Smooth muscle cell (in vitro differentiated cells): Measurements from ENCODE around the gene NTN5. TPM values are rescaled to one million over a fixed set of nuclear protein-coding genes. Genes with fewer than 3 reads are reported as not detected.

ENCODE experiments used
- DNase-seq: peaks from one replicate; lab custom pipeline; 2025; ENCODE audit not compliant: unreplicated experiment; lab: John Stamatoyannopoulos, UW
- H2AFZ ChIP-seq: fragments of 200-600 bp; sonication (generic); 2 replicates; pipeline ENCODE4 v1.6.0; 2016; ENCODE audit warnings: antibody characterized with exemption, low read depth, mild to moderate bottlenecking
- H3F3A ChIP-seq: fragments of 200-600 bp; sonication (generic); 2 replicates; pipeline ENCODE4 v1.6.0; 2017; ENCODE audit warnings: antibody characterized with exemption, low read depth
- H3K27ac ChIP-seq: fragments of 200-600 bp; sonication (generic); 2 replicates; pipeline ENCODE4 v1.5.1; 2016; ENCODE audit warnings: low read depth, mild to moderate bottlenecking
- H3K27me3 ChIP-seq: fragments of 200-600 bp; sonication (generic); 2 replicates; pipeline ENCODE4 v1.6.1; 2016; ENCODE audit warnings: low read depth, mild to moderate bottlenecking
- H3K36me3 ChIP-seq: fragments of 200-600 bp; sonication (generic); 2 replicates; pipeline ENCODE4 v1.5.1; 2016; ENCODE audit warnings: low read depth
- H3K4me1 ChIP-seq: fragments of 200-600 bp; sonication (generic); 2 replicates; pipeline ENCODE4 v1.5.1; 2016; ENCODE audit warnings: low read depth
- H3K4me2 ChIP-seq: fragments of 200-600 bp; sonication (generic); 2 replicates; pipeline ENCODE4 v1.6.0; 2016; ENCODE audit warnings: mild to moderate bottlenecking
- H3K4me3 ChIP-seq: fragments of 200-600 bp; sonication (generic); 2 replicates; pipeline ENCODE4 v1.5.1; 2016; ENCODE audit warnings: mild to moderate bottlenecking
- H3K79me2 ChIP-seq: fragments of 200-600 bp; sonication (generic); 2 replicates; pipeline ENCODE4 v1.6.0; 2016; ENCODE audit warnings: low read depth, mild to moderate bottlenecking
- H3K9ac ChIP-seq: fragments of 200-600 bp; sonication (generic); 2 replicates; pipeline ENCODE4 v1.6.0; 2016; ENCODE audit warnings: low read depth
- H3K9me3 ChIP-seq: fragments of 200-600 bp; sonication (generic); replicated peaks from 2 replicates; pipeline ENCODE4 v1.5.1; 2016; ENCODE audit warnings: low read depth
- H4K20me1 ChIP-seq: fragments of 200-600 bp; sonication (generic); 2 replicates; pipeline ENCODE4 v1.6.0; 2016; ENCODE audit warnings: low read depth
- WGBS: methylation state at CpG from one replicate; pipeline ENCODE4 v1.1.7; 2016; ENCODE audit warnings: low lambda C conversion rate; 5-methylcytosine and 5-hydroxymethylcytosine counted together
- polyA plus RNA-seq: library from polyadenylated mRNA; unstranded; fragments of >200 nt; fragmentation: Nextera tagmentation; extraction: Ambion mirVana; gene quantifications from 2 replicates; pipeline ENCODE4 v1.2.1, GENCODE V29; 2016
- total RNA-seq: library from RNA; depleted of rRNA; stranded (reverse); fragments of >200 nt; gene quantifications from 2 replicates; pipeline ENCODE4 v1.2.3, GENCODE V29; 2014
- TF ChIP-seq, protein P1 (sequence below): fragments of 200-600 bp; sonication (generic); IDR thresholded peaks from 2 replicates; pipeline ENCODE4 v1.5.1; 2017; ENCODE audit warnings: borderline replicate concordance, mild to moderate bottlenecking, antibody characterized with exemption; ENCODE audit not compliant: insufficient read depth, poor library complexity, severe bottlenecking

Gene NTN5
- total and polyA plus RNA-seq, 2 experiments from 2014 or later: 0.22 TPM; not detected in 1

DNA sequence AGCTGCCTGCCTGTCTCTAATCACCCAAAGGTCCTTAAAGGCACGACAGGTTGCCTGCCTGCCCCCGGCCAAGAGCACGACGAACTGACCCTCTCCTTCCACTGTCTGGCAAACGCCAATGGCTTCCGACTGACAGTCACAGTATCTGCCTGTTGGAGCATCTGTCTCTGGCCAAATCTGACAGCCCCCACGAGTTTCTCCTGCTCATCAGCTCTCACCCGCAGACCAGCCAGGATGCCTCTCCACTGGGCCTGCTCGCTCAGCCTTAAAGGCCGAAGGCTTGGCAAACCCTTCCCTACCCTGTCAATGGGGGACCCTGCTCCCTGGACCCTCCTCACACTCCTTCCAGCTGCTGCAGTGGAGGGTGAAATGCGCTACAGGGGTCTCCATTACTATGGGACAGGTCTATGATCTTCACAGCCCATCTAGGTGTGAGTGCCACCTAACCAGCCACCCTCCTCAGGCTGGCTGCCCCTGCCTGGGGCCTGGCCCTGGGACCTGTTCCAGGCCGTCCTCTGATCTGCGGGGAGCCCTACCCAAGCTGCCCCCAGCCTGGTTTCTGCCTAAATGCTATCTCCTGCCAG is 58.9 kb downstream of the NTN5 start:
- H3K27ac ChIP-seq: no peak overlapping the region
- DNase-seq: no peak
- TF ChIP-seq, protein P1, sequence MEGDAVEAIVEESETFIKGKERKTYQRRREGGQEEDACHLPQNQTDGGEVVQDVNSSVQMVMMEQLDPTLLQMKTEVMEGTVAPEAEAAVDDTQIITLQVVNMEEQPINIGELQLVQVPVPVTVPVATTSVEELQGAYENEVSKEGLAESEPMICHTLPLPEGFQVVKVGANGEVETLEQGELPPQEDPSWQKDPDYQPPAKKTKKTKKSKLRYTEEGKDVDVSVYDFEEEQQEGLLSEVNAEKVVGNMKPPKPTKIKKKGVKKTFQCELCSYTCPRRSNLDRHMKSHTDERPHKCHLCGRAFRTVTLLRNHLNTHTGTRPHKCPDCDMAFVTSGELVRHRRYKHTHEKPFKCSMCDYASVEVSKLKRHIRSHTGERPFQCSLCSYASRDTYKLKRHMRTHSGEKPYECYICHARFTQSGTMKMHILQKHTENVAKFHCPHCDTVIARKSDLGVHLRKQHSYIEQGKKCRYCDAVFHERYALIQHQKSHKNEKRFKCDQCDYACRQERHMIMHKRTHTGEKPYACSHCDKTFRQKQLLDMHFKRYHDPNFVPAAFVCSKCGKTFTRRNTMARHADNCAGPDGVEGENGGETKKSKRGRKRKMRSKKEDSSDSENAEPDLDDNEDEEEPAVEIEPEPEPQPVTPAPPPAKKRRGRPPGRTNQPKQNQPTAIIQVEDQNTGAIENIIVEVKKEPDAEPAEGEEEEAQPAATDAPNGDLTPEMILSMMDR: no peak
- H3K79me2 ChIP-seq: peaks cover 27% of the 10 kb centered on the region
- H3K9me3 ChIP-seq: no peaks in the 10 kb centered on the region
- H3K4me3 ChIP-seq: no peak overlapping the region
- no peak overlapping the region for H3K9ac ChIP-seq
- WGBS: 86% methylated on average over 13 of the region's 13 CpGs
- H2AFZ ChIP-seq: no peak overlapping the region
- peaks cover 41% of the 10 kb centered on the region for H4K20me1 ChIP-seq
- H3K27me3 ChIP-seq: no peaks in the 10 kb centered on the region
- H3K36me3 ChIP-seq: peaks cover 3% of the 10 kb centered on the region
- no peak overlapping the region for H3K4me2 ChIP-seq
- H3F3A ChIP-seq: peaks cover 21% of the 10 kb centered on the region
- peaks cover 21% of the 10 kb centered on the region for H3K4me1 ChIP-seq

GRCh38 chr19:48613024-48613851 is 59.6 kb downstream of the NTN5 start:
- no peak overlapping the region for H3K4me3 ChIP-seq
- TF ChIP-seq, protein P1: no peak
- peaks cover 3% of the 10 kb centered on the region for H3K36me3 ChIP-seq
- no peak overlapping the region for H3K9ac ChIP-seq
- H3K27me3 ChIP-seq: no peaks in the 10 kb centered on the region
- no peak overlapping the region for H2AFZ ChIP-seq
- no peak overlapping the region for H3K27ac ChIP-seq
- H3F3A ChIP-seq: peaks cover 21% of the 10 kb centered on the region
- no peak overlapping the region for H3K4me2 ChIP-seq
- no peak for DNase-seq
- peaks cover 21% of the 10 kb centered on the region for H3K4me1 ChIP-seq
- peaks cover 36% of the 10 kb centered on the region for H4K20me1 ChIP-seq
- H3K9me3 ChIP-seq: no peaks in the 10 kb centered on the region
- H3K79me2 ChIP-seq: peaks cover 20% of the 10 kb centered on the region
- 96% methylated on average over 38 of the region's 39 CpGs for WGBS

DNA sequence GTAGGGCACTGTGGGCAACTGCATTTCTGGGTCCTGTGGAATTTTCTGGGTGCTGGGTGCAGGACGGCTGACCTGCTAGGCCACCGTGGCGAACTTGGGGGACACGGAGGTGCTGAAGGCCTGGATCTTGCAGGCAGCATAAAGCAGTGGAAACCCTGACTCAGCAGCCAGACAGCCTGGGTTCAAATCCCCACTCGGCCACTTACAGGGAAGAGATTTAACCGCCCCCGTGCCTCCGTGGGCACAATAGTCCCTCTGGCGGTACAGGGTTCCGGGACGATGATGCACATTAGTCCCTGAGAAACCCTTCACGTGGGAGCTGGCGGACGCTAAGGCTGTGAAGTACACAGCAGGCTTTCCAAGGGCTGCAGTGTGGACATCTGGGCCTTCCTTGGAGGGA is 60.9 kb downstream of the NTN5 start:
- Histone ChIP-seq H3F3A (peaks cover 14% of the 10 kb centered on the region), H3K9ac (no peak overlapping the region), H2AFZ (no peak overlapping the region), H3K36me3 (peaks cover 3% of the 10 kb centered on the region), H3K4me1 (peaks cover 10% of the 10 kb centered on the region), H3K27ac (no peak overlapping the region), H3K4me3 (no peak overlapping the region), H3K9me3 (no peaks in the 10 kb centered on the region), H3K79me2 (peaks cover 7% of the 10 kb centered on the region), H4K20me1 (peaks cover 23% of the 10 kb centered on the region), H3K27me3 (no peaks in the 10 kb centered on the region), H3K4me2 (no peak overlapping the region)
- DNase-seq: no peak
- TF ChIP-seq, protein P1: no peak
- WGBS: 84% methylated on average over 14 of the region's 14 CpGs

Other genes starting within 250 kb of the NTN5 start
- gene GRWD1, start 227.0 kb downstream of the NTN5 start, total RNA-seq: 11.7 and 22.1 TPM in 2 replicates
- 23.6 and 25.7 TPM in 2 replicates for gene GRWD1, start 227.0 kb downstream of the NTN5 start, polyA plus RNA-seq
- 1.2 and 1.8 TPM in 2 replicates for gene KCNJ14, start 217.4 kb downstream of the NTN5 start, total RNA-seq
- gene KCNJ14, start 217.4 kb downstream of the NTN5 start, polyA plus RNA-seq: 1.7 and 2.0 TPM in 2 replicates
- gene CYTH2, start 203.6 kb downstream of the NTN5 start, total RNA-seq: 44.5 and 49.7 TPM in 2 replicates
- gene CYTH2, start 203.6 kb downstream of the NTN5 start, polyA plus RNA-seq: 62.1 and 95.0 TPM in 2 replicates
- gene LMTK3, start 161.2 kb downstream of the NTN5 start, total RNA-seq: 1.1 and 3.1 TPM in 2 replicates
- 0.66 and 1.8 TPM in 2 replicates for gene LMTK3, start 161.2 kb downstream of the NTN5 start, polyA plus RNA-seq
- 1.7 TPM in 1 of 2 replicates, not detected in the other for gene SULT2B1, start 120.8 kb downstream of the NTN5 start, total RNA-seq
- gene SULT2B1, start 120.8 kb downstream of the NTN5 start, polyA plus RNA-seq: 0.13 and 2.3 TPM in 2 replicates
- gene SPACA4, start 66.3 kb downstream of the NTN5 start, total RNA-seq: not detected in 2 replicates
- 0.43 TPM in 1 of 2 replicates, not detected in the other for gene SPACA4, start 66.3 kb downstream of the NTN5 start, polyA plus RNA-seq
- gene FAM83E, start 57.9 kb downstream of the NTN5 start, total RNA-seq: 0.49 and 0.72 TPM in 2 replicates
- gene FAM83E, start 57.9 kb downstream of the NTN5 start, polyA plus RNA-seq: 0.49 and 2.0 TPM in 2 replicates
- gene RPL18, start 53.8 kb downstream of the NTN5 start, total RNA-seq: 1,279 and 1,519 TPM in 2 replicates
- 666 and 762 TPM in 2 replicates for gene RPL18, start 53.8 kb downstream of the NTN5 start, polyA plus RNA-seq
- gene SPHK2, start 53.5 kb downstream of the NTN5 start, total RNA-seq: 4.0 and 8.2 TPM in 2 replicates
- gene SPHK2, start 53.5 kb downstream of the NTN5 start, polyA plus RNA-seq: 9.3 and 13.8 TPM in 2 replicates
- 3.5 and 4.5 TPM in 2 replicates for gene DBP, start 35.6 kb downstream of the NTN5 start, total RNA-seq
- 6.9 and 11.3 TPM in 2 replicates for gene DBP, start 35.6 kb downstream of the NTN5 start, polyA plus RNA-seq
- 0.09 and 1.7 TPM in 2 replicates for gene CA11, start 26.8 kb downstream of the NTN5 start, total RNA-seq
- 6.9 and 9.5 TPM in 2 replicates for gene CA11, start 26.8 kb downstream of the NTN5 start, polyA plus RNA-seq
- 0.27 and 1.1 TPM in 2 replicates for gene FUT2, start 23.0 kb upstream of the NTN5 start, total RNA-seq
- 0.18 and 0.54 TPM in 2 replicates for gene FUT2, start 23.0 kb upstream of the NTN5 start, polyA plus RNA-seq
- gene MAMSTR, start 46.7 kb upstream of the NTN5 start, total RNA-seq: 0.22 and 0.58 TPM in 2 replicates
- gene MAMSTR, start 46.7 kb upstream of the NTN5 start, polyA plus RNA-seq: 3.2 and 3.9 TPM in 2 replicates
- gene RASIP1, start 67.6 kb upstream of the NTN5 start, total RNA-seq: 0.27 and 0.81 TPM in 2 replicates
- 2.7 and 3.5 TPM in 2 replicates for gene RASIP1, start 67.6 kb upstream of the NTN5 start, polyA plus RNA-seq
- gene IZUMO1, start 73.9 kb upstream of the NTN5 start, total RNA-seq: 0.45 TPM in 1 of 2 replicates, not detected in the other
- gene IZUMO1, start 73.9 kb upstream of the NTN5 start, polyA plus RNA-seq: not detected in 2 replicates
- 0.58 TPM in 2 replicates for gene FUT1, start 79.6 kb upstream of the NTN5 start, total RNA-seq
- gene FUT1, start 79.6 kb upstream of the NTN5 start, polyA plus RNA-seq: 0.51 and 1.8 TPM in 2 replicates
- not detected in 2 replicates for gene FGF21, start 82.5 kb upstream of the NTN5 start, total RNA-seq
- gene FGF21, start 82.5 kb upstream of the NTN5 start, polyA plus RNA-seq: not detected in 2 replicates
- gene BCAT2, start 138.0 kb upstream of the NTN5 start, total RNA-seq: 11.8 and 24.9 TPM in 2 replicates
- 30.9 and 45.4 TPM in 2 replicates for gene BCAT2, start 138.0 kb upstream of the NTN5 start, polyA plus RNA-seq
- 14.8 and 19.3 TPM in 2 replicates for gene HSD17B14, start 163.5 kb upstream of the NTN5 start, total RNA-seq
- 16.4 and 16.9 TPM in 2 replicates for gene HSD17B14, start 163.5 kb upstream of the NTN5 start, polyA plus RNA-seq
- 2.6 and 4.4 TPM in 2 replicates for gene PLEKHA4, start 195.6 kb upstream of the NTN5 start, total RNA-seq
- gene PLEKHA4, start 195.6 kb upstream of the NTN5 start, polyA plus RNA-seq: 32.6 and 39.2 TPM in 2 replicates
- 88.5 and 99.3 TPM in 2 replicates for gene PPP1R15A, start 199.4 kb upstream of the NTN5 start, total RNA-seq
- 339 and 357 TPM in 2 replicates for gene PPP1R15A, start 199.4 kb upstream of the NTN5 start, polyA plus RNA-seq
- gene TULP2, start 225.7 kb upstream of the NTN5 start, total RNA-seq: 0.18 TPM in 1 of 2 replicates, not detected in the other
- gene TULP2, start 225.7 kb upstream of the NTN5 start, polyA plus RNA-seq: 1.2 and 1.8 TPM in 2 replicates
- gene NUCB1, start 227.3 kb upstream of the NTN5 start, total RNA-seq: 146 and 221 TPM in 2 replicates
- gene NUCB1, start 227.3 kb upstream of the NTN5 start, polyA plus RNA-seq: 292 and 329 TPM in 2 replicates